ENCODE data around the gene ZC3H12D.

ZC3H12D gene

DNA sequence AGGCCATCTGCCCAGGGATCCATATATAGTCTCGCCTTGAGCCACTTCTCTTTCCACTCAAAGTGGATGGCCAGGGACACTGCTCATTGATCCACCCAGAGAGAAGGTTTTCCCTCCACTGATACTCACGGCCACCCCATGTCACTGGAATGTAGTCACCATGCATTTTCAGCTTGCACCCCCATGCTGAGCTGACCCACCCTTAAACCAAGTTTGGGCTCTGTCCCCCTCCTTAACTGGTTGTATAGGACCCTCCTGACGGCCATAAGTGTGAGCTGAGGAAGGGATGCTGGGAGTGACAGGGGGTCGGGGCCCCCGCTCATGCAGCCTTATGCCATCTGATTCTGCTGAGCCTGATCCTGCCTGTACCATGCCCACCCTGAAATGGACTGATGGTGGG, 59.1 kb downstream of the ZC3H12D start:
- Histone ChIP-seq H3K27me3 (ENCODE audit: insufficient read depth, low read length, poor library complexity) (no peaks in the 10 kb centered on the region), H3K9me3 (ENCODE audit: insufficient read depth, low read length, severe bottlenecking) (no peaks in the 10 kb centered on the region), H3K79me2 (ENCODE audit: insufficient read depth, low read length) (no peaks in the 10 kb centered on the region), H3K4me2 (ENCODE audit: insufficient read depth, low read length) (no peak overlapping the region), H2AFZ (ENCODE audit: low read depth, low read length) (no peak overlapping the region), H3K27ac (ENCODE audit: low read length) (no peak overlapping the region), H3K9ac (ENCODE audit: low read depth, low read length) (no peak overlapping the region), H3K4me3 (ENCODE audit: low read depth in 1 of 2, low read length in 2 of 2) (no peak overlapping the region), H3K36me3 (ENCODE audit: insufficient read depth, low read length) (no peaks in the 10 kb centered on the region), H4K20me1 (ENCODE audit: insufficient read depth, low read length) (no peaks in the 10 kb centered on the region), H3K4me1 (ENCODE audit: insufficient read depth, low read length) (no peaks in the 10 kb centered on the region)
- TF ChIP-seq, protein P1, sequence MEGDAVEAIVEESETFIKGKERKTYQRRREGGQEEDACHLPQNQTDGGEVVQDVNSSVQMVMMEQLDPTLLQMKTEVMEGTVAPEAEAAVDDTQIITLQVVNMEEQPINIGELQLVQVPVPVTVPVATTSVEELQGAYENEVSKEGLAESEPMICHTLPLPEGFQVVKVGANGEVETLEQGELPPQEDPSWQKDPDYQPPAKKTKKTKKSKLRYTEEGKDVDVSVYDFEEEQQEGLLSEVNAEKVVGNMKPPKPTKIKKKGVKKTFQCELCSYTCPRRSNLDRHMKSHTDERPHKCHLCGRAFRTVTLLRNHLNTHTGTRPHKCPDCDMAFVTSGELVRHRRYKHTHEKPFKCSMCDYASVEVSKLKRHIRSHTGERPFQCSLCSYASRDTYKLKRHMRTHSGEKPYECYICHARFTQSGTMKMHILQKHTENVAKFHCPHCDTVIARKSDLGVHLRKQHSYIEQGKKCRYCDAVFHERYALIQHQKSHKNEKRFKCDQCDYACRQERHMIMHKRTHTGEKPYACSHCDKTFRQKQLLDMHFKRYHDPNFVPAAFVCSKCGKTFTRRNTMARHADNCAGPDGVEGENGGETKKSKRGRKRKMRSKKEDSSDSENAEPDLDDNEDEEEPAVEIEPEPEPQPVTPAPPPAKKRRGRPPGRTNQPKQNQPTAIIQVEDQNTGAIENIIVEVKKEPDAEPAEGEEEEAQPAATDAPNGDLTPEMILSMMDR (IDR thresholded peaks at IDR 0.05; ENCODE audit: borderline replicate concordance, extremely low read depth, low read length, poor library complexity, severe bottlenecking) = no peak
- TF ChIP-seq EZH2 (IDR thresholded peaks at IDR 0.05; ENCODE audit: borderline replicate concordance, low read depth, low read length, severe bottlenecking) = no peak
- ATAC-seq (ENCODE audit: insufficient read depth, low read depth) = no peak
- peak; percentile 0 for DNase-seq

- H2AFZ ChIP-seq (ENCODE audit: low read depth, low read length) = no peak overlapping the region
- no peak for TF ChIP-seq EZH2 (IDR thresholded peaks at IDR 0.05; ENCODE audit: borderline replicate concordance, low read depth, low read length, severe bottlenecking)
- TF ChIP-seq, protein P1 (IDR thresholded peaks at IDR 0.05; ENCODE audit: borderline replicate concordance, extremely low read depth, low read length, poor library complexity, severe bottlenecking) = no peak
- no peak overlapping the region for H3K4me2 ChIP-seq (ENCODE audit: insufficient read depth, low read length)
- no peaks in the 10 kb centered on the region for H3K79me2 ChIP-seq (ENCODE audit: insufficient read depth, low read length)
- no peaks in the 10 kb centered on the region for H3K4me1 ChIP-seq (ENCODE audit: insufficient read depth, low read length)
- no peak for DNase-seq
- no peak overlapping the region for H3K4me3 ChIP-seq (ENCODE audit: low read depth in 1 of 2, low read length in 2 of 2)
- no peaks in the 10 kb centered on the region for H3K36me3 ChIP-seq (ENCODE audit: insufficient read depth, low read length)
- H3K9me3 ChIP-seq (ENCODE audit: insufficient read depth, low read length, severe bottlenecking) = no peaks in the 10 kb centered on the region
- no peaks in the 10 kb centered on the region for H4K20me1 ChIP-seq (ENCODE audit: insufficient read depth, low read length)
- no peaks in the 10 kb centered on the region for H3K27me3 ChIP-seq (ENCODE audit: insufficient read depth, low read length, poor library complexity)
- ATAC-seq (ENCODE audit: insufficient read depth, low read depth) = no peak
- H3K27ac ChIP-seq (ENCODE audit: low read length) = no peak overlapping the region
- no peak overlapping the region for H3K9ac ChIP-seq (ENCODE audit: low read depth, low read length)
These were observed 59.6 kb downstream of the ZC3H12D start for GRCh38 chr6:149425224-149425623.

GRCh38 chr6:149423964-149424440, 60.8 kb downstream of the ZC3H12D start:
- H3K4me2 ChIP-seq (ENCODE audit: insufficient read depth, low read length) = no peak overlapping the region
- DNase-seq (no peak), ATAC-seq (ENCODE audit: insufficient read depth, low read depth) (no peak)
- H3K9me3 ChIP-seq (ENCODE audit: insufficient read depth, low read length, severe bottlenecking) = no peaks in the 10 kb centered on the region
- H3K27ac ChIP-seq (ENCODE audit: low read length) = no peak overlapping the region
- H4K20me1 ChIP-seq (ENCODE audit: insufficient read depth, low read length) = no peaks in the 10 kb centered on the region
- no peaks in the 10 kb centered on the region for H3K36me3 ChIP-seq (ENCODE audit: insufficient read depth, low read length)
- no peaks in the 10 kb centered on the region for H3K79me2 ChIP-seq (ENCODE audit: insufficient read depth, low read length)
- H3K9ac ChIP-seq (ENCODE audit: low read depth, low read length) = no peak overlapping the region
- no peaks in the 10 kb centered on the region for H3K4me1 ChIP-seq (ENCODE audit: insufficient read depth, low read length)
- H2AFZ ChIP-seq (ENCODE audit: low read depth, low read length) = no peak overlapping the region
- TF ChIP-seq, protein P1 (IDR thresholded peaks at IDR 0.05; ENCODE audit: borderline replicate concordance, extremely low read depth, low read length, poor library complexity, severe bottlenecking) = no peak
- no peak for TF ChIP-seq EZH2 (IDR thresholded peaks at IDR 0.05; ENCODE audit: borderline replicate concordance, low read depth, low read length, severe bottlenecking)
- no peaks in the 10 kb centered on the region for H3K27me3 ChIP-seq (ENCODE audit: insufficient read depth, low read length, poor library complexity)
- H3K4me3 ChIP-seq (ENCODE audit: low read depth in 1 of 2, low read length in 2 of 2) = no peak overlapping the region

DNA sequence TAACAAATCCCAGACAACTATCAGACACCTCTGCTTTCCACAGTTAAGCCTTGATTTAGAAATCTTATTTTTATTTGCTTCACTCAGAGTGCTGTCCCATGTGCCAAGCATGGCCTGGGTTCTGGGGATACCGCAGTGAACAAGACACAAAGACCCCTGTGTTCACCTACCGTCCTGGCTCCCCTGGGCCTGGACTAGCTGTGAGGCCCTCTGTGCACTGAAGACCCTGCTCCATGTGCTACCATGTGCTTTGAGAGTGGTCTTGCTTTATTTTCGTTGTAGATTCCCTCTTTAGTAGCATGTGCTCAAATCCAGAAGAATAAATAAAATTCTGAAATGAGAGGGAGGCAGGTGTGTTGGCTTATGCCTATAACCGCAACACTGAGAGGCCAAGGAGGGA, 62.2 kb downstream of the ZC3H12D start:
- Histone ChIP-seq H3K27me3 (ENCODE audit: insufficient read depth, low read length, poor library complexity) (no peaks in the 10 kb centered on the region), H3K36me3 (ENCODE audit: insufficient read depth, low read length) (no peaks in the 10 kb centered on the region), H3K4me3 (ENCODE audit: low read depth in 1 of 2, low read length in 2 of 2) (no peak overlapping the region), H3K9ac (ENCODE audit: low read depth, low read length) (no peak overlapping the region), H3K27ac (ENCODE audit: low read length) (no peak overlapping the region), H2AFZ (ENCODE audit: low read depth, low read length) (no peak overlapping the region), H3K4me1 (ENCODE audit: insufficient read depth, low read length) (no peaks in the 10 kb centered on the region), H3K9me3 (ENCODE audit: insufficient read depth, low read length, severe bottlenecking) (no peaks in the 10 kb centered on the region), H4K20me1 (ENCODE audit: insufficient read depth, low read length) (no peaks in the 10 kb centered on the region), H3K79me2 (ENCODE audit: insufficient read depth, low read length) (no peaks in the 10 kb centered on the region), H3K4me2 (ENCODE audit: insufficient read depth, low read length) (no peak overlapping the region)
- DNase-seq = no peak
- TF ChIP-seq, protein P1 (IDR thresholded peaks at IDR 0.05; ENCODE audit: borderline replicate concordance, extremely low read depth, low read length, poor library complexity, severe bottlenecking) = no peak
- TF ChIP-seq EZH2 (IDR thresholded peaks at IDR 0.05; ENCODE audit: borderline replicate concordance, low read depth, low read length, severe bottlenecking) = no peak
- ATAC-seq (ENCODE audit: insufficient read depth, low read depth) = no peak
